AG04450 (cell line): Measurements from ENCODE around the gene TARS3. TPM values are rescaled to one million over a fixed set of nuclear protein-coding genes. Genes with fewer than 3 reads are reported as not detected.

Source experiments
- CTCF ChIA-PET: fragments of 300-600, 350-600 bp; formaldehyde crosslinking; extraction: SDS; loops from one replicate; lab custom pipeline; 2022; ENCODE audit warnings: antibody characterized with exemption, inconsistent platforms; lab: Charles Lee
- POLR2A ChIA-PET: fragments of 350-600 bp; formaldehyde crosslinking; extraction: SDS; loops from one replicate; lab custom pipeline; 2021; ENCODE audit warnings: antibody characterized with exemption, inconsistent platforms; lab: Yijun Ruan, JAX
- DNase-seq: peaks from one replicate; pipeline ENCODE4 v3.0.0-alpha.2; 2011; ENCODE audit warnings: low read depth, low spot score
- H3K27ac ChIP-seq: one replicate; pipeline ENCODE4 v1.5.1; 2012; ENCODE audit warnings: low read depth, low read length, control low read depth
- H3K27me3 ChIP-seq: one replicate; pipeline ENCODE4 v1.6.0; 2012; ENCODE audit warnings: low read length; ENCODE audit not compliant: control insufficient read depth, insufficient read depth
- H3K4me3 ChIP-seq: 2 replicates; pipeline ENCODE4 v1.5.1; 2011; ENCODE audit warnings: mild to moderate bottlenecking, low read depth, low read length, control low read depth
- H3K9me3 ChIP-seq: 2 replicates; pipeline ENCODE4 v1.5.1; 2012; ENCODE audit warnings: low read length; ENCODE audit not compliant: control insufficient read depth, insufficient read depth
- CTCF ChIP-seq: IDR thresholded peaks from 2 replicates; pipeline ENCODE4 v1.5.1; 2011; ENCODE audit warnings: low read depth, low read length, control low read depth, inconsistent platforms
- polyA plus RNA-seq: library from polyadenylated mRNA; depleted of rRNA; stranded (reverse); fragments of >200 nt; gene quantifications from 2 replicates; pipeline ENCODE4 v1.2.3, GENCODE V29; 2011

TARS3 gene
- polyA plus RNA-seq, 1 experiment = 7.2 TPM

- no peaks in the 10 kb centered on the region; the same call in 1 of the 2 replicates for H3K9me3 ChIP-seq
- H3K4me3 ChIP-seq = no peak overlapping the region
- H3K27me3 ChIP-seq = peaks cover 13% of the 10 kb centered on the region
- POLR2A ChIA-PET = no interaction called here
- DNase-seq = no peak
- no peak for TF ChIP-seq CTCF
- CTCF ChIA-PET = no interaction called here
- H3K27ac ChIP-seq = no peak overlapping the region
These were observed 113.7 kb downstream of the TARS3 start for GRCh38 chr15:101610611-101611000.

GRCh38 chr15:101609742-101610610 is 114.3 kb downstream of the TARS3 start:
- no peak overlapping the region for H3K4me3 ChIP-seq
- POLR2A ChIA-PET = no interaction called here
- no peak for DNase-seq
- TF ChIP-seq CTCF = no peak
- CTCF ChIA-PET = no interaction called here
- no peaks in the 10 kb centered on the region; the same call in 1 of the 2 replicates for H3K9me3 ChIP-seq
- H3K27me3 ChIP-seq = peaks cover 8% of the 10 kb centered on the region
- H3K27ac ChIP-seq = no peak overlapping the region

GRCh38 chr15:101608201-101608600 is 116.1 kb downstream of the TARS3 start:
- Histone ChIP-seq H3K27ac (no peak overlapping the region), H3K9me3 (no peaks in the 10 kb centered on the region; the same call in 1 of the 2 replicates), H3K27me3 (peaks cover 11% of the 10 kb centered on the region), H3K4me3 (no peak overlapping the region)
- POLR2A ChIA-PET = interaction anchor here (0.6 kb wide), 1 partner anchor 652 kb away, joined by 6 read pairs; no protein-coding TSS in a partner anchor
- DNase-seq = no peak
- TF ChIP-seq CTCF = no peak
- CTCF ChIA-PET = no interaction called here

- H3K27me3 ChIP-seq = peaks cover 11% of the 10 kb centered on the region
- H3K4me3 ChIP-seq = no peak overlapping the region
- CTCF ChIA-PET = no interaction called here
- H3K9me3 ChIP-seq = no peaks in the 10 kb centered on the region; the same call in 1 of the 2 replicates
- POLR2A ChIA-PET = no interaction called here
- DNase-seq = no peak
- TF ChIP-seq CTCF = no peak
- no peak overlapping the region for H3K27ac ChIP-seq
These were observed 117.2 kb downstream of the TARS3 start for GRCh38 chr15:101607108-101607507.
